ENCODE data around the gene PTX4. TPM values are rescaled to one million over a fixed set of nuclear protein-coding genes. Genes with fewer than 3 reads are reported as not detected.

The PTX4 gene
- total and polyA plus RNA-seq, 2 donors from 2014 or later: not detected

- Histone ChIP-seq H3K9ac (ENCODE audit: low read length in 3 of 3) (no peak overlapping the region), H3K27ac (ENCODE audit: low read depth in 2 of 2, low read length in 2 of 2) (no peak overlapping the region), H3K9me3 (ENCODE audit: control insufficient read depth in 2 of 3, insufficient read depth in 1 of 3, low read length in 3 of 3) (no peaks in the 10 kb centered on the region), H3K36me3 (ENCODE audit: control insufficient read depth in 2 of 3, insufficient read depth in 3 of 3, low read length in 3 of 3) (peaks cover 0 to 10% (median 5%) of the 10 kb centered on the region in 3 donors), H3K4me1 (ENCODE audit: control insufficient read depth in 2 of 3, insufficient read depth in 2 of 3, low read depth in 1 of 3, low read length in 3 of 3) (no peaks in the 10 kb centered on the region), H3K27me3 (ENCODE audit: control insufficient read depth, insufficient read depth, low read length) (no peaks in the 10 kb centered on the region), H3K4me3 (ENCODE audit: low read length in 3 of 3) (no peak overlapping the region)
- TF ChIP-seq CTCF (IDR thresholded peaks at IDR 0.05; ENCODE audit: borderline replicate concordance, extremely low read depth, insufficient read depth): no peak
- intact Hi-C loops (cut with DNase I): no loop called here
- DNase-seq (no peak), FAIRE-seq (no peak)
These were observed 38.5 kb downstream of the PTX4 start for GRCh38 chr16:1450218-1450617.

GRCh38 chr16:1449201-1449788, 39.4 kb downstream of the PTX4 start:
- Histone ChIP-seq H3K9ac (ENCODE audit: low read length in 3 of 3) (no peak overlapping the region), H3K4me3 (ENCODE audit: low read length in 3 of 3) (no peak overlapping the region), H3K4me1 (ENCODE audit: control insufficient read depth in 2 of 3, insufficient read depth in 2 of 3, low read depth in 1 of 3, low read length in 3 of 3) (no peaks in the 10 kb centered on the region), H3K36me3 (ENCODE audit: control insufficient read depth in 2 of 3, insufficient read depth in 3 of 3, low read length in 3 of 3) (peaks cover 0 to 10% (median 5%) of the 10 kb centered on the region in 3 donors), H3K9me3 (ENCODE audit: control insufficient read depth in 2 of 3, insufficient read depth in 1 of 3, low read length in 3 of 3) (no peaks in the 10 kb centered on the region), H3K27ac (ENCODE audit: low read depth in 2 of 2, low read length in 2 of 2) (no peak overlapping the region), H3K27me3 (ENCODE audit: control insufficient read depth, insufficient read depth, low read length) (no peaks in the 10 kb centered on the region)
- DNase-seq: no peak
- intact Hi-C loops (cut with DNase I): no loop called here
- no peak for TF ChIP-seq CTCF (IDR thresholded peaks at IDR 0.05; ENCODE audit: borderline replicate concordance, extremely low read depth, insufficient read depth)
- FAIRE-seq: no peak

GRCh38 chr16:1448536-1449116, 40.1 kb downstream of the PTX4 start:
- no peak overlapping the region for H3K27ac ChIP-seq (ENCODE audit: low read depth in 2 of 2, low read length in 2 of 2)
- FAIRE-seq: no peak
- intact Hi-C loops (cut with DNase I): no loop called here
- peaks cover 0 to 8% (median 5%) of the 10 kb centered on the region in 3 donors for H3K36me3 ChIP-seq (ENCODE audit: control insufficient read depth in 2 of 3, insufficient read depth in 3 of 3, low read length in 3 of 3)
- H3K9me3 ChIP-seq (ENCODE audit: control insufficient read depth in 2 of 3, insufficient read depth in 1 of 3, low read length in 3 of 3): no peaks in the 10 kb centered on the region
- no peak for TF ChIP-seq CTCF (IDR thresholded peaks at IDR 0.05; ENCODE audit: borderline replicate concordance, extremely low read depth, insufficient read depth)
- H3K9ac ChIP-seq (ENCODE audit: low read length in 3 of 3): no peak overlapping the region
- DNase-seq: no peak
- H3K27me3 ChIP-seq (ENCODE audit: control insufficient read depth, insufficient read depth, low read length): no peaks in the 10 kb centered on the region
- H3K4me1 ChIP-seq (ENCODE audit: control insufficient read depth in 2 of 3, insufficient read depth in 2 of 3, low read depth in 1 of 3, low read length in 3 of 3): no peaks in the 10 kb centered on the region
- H3K4me3 ChIP-seq (ENCODE audit: low read length in 3 of 3): no peak overlapping the region

All from kidney (tissue), 14 donors.